Measurements from ENCODE around the gene ZNF624.
"Not testable (repeated sequence)": the region's sequence is repeated elsewhere in the genome, so short reads cannot be mapped to it uniquely, and the experiment has no call there.

- TF ChIP-seq CTCF (conservative IDR thresholded peaks at IDR 0.05; ENCODE audit: low read depth in 2 of 2); CREB1 (CRISPR knock-in tag; IDR thresholded peaks at IDR 0.05; ENCODE audit: low read depth); REST (IDR thresholded peaks at IDR 0.05; ENCODE audit: unreplicated experiment); EZH2 (IDR thresholded peaks at IDR 0.05; ENCODE audit: low read depth, unreplicated experiment); STAT1 (IDR thresholded peaks at IDR 0.05; ENCODE audit: unreplicated experiment); POLR2AphosphoS5 (IDR thresholded peaks at IDR 0.05; ENCODE audit: low read depth); EZH2phosphoT487 (IDR thresholded peaks at IDR 0.05; ENCODE audit: unreplicated experiment); JUNB (IDR thresholded peaks at IDR 0.05; ENCODE audit: unreplicated experiment); ZNF114 (CRISPR knock-in tag; IDR thresholded peaks at IDR 0.05); ZNF331 (CRISPR knock-in tag; IDR thresholded peaks at IDR 0.05; ENCODE audit: low read depth): not testable (repeated sequence)
Measured at GRCh38 chr17:16686019-16686418, 32.4 kb upstream of the ZNF624 start.
